Fibroblast of pulmonary artery (primary cell): ENCODE results near the gene THYN1.
A peak's percentile ranks its signal among the peaks of the same experiment; 100 is the strongest.

Experiments
- DNase-seq: peaks from one replicate; pipeline ENCODE4 v3.0.0-alpha.2; 2010; ENCODE audit warnings: low read depth
- H3K4me3 ChIP-seq: replicated peaks from 2 replicates; pipeline ENCODE4 v1.5.1; 2011; ENCODE audit warnings: low read depth, mild to moderate bottlenecking, control low read depth, low read length, moderate library complexity
- CTCF ChIP-seq: IDR thresholded peaks from 2 replicates; pipeline ENCODE4 v1.5.1; 2011; ENCODE audit warnings: mild to moderate bottlenecking, control low read depth, low read length, inconsistent platforms; ENCODE audit errors: missing control alignments

THYN1 gene

DNA sequence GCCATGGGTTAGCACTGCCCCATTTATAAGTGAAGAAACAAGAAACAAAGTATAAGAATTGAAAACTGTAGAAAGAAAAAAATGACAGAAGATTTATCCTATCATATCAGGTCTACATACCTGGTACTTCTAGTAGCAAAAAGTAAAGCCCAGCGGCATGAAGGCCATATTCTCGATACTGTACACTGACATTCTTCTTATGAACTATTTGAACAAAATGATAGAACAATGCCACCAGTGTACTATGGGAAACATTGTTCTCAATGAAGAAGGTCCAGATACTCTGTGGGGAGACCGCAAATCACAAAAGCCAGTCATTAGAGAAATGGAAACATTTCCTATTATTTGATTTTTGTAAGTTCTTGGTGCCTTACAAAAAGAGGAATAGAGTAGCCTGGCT, 36.3 kb downstream of the THYN1 start:
- DNase-seq, result no peak
- H3K4me3 ChIP-seq, result no peak overlapping the region
- TF ChIP-seq CTCF, result no peak

DNA sequence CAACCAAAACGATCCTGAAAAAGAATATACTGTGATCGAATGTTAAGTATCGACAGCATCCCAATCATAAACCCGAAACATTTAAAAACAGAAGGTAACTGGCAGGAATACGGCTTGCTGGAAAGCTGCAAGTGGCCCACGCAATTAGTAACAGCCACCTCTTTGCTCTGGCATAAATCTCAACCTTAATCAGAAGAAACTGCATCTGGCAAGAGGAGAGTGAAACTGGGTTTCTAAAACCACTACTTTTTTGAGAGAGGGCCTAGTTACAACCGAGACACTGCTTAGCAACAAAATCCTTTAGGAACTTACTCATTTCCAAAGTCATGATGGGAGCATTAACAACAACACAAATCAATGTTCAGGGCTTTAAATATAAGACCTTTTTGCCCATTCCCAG, 37.3 kb downstream of the THYN1 start:
- no peak for DNase-seq
- no peak overlapping the region for H3K4me3 ChIP-seq
- no peak for TF ChIP-seq CTCF

- no peak overlapping the region for H3K4me3 ChIP-seq
- DNase-seq, result peak; percentile 36
- peak; percentile 51 for TF ChIP-seq CTCF
These were observed 45.5 kb downstream of the THYN1 start for GRCh38 chr11:134207538-134208239.

DNA sequence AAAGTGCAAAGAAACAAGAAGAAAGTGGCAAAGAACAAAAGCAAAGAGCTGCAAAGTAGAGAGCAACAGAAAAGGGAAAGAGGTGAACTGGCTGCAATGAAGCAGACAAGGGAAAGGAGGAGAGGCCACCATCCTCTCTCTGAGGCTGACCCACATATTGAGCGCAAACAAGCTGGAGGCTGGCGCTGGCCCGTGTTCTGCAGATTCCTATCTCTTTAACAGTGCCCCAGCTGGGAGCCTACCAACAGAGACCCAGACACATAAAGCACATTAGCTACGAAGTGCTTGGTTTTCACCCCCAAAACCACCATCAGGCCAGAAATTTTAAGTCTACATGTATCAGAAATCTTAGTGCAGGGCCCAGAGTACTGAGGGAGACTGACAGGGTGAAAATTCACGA, 47.0 kb downstream of the THYN1 start:
- H3K4me3 ChIP-seq, result no peak overlapping the region
- no peak for TF ChIP-seq CTCF
- no peak for DNase-seq

GRCh38 chr11:134205729-134206128, 47.4 kb downstream of the THYN1 start:
- TF ChIP-seq CTCF, result no peak
- H3K4me3 ChIP-seq, result no peak overlapping the region
- no peak for DNase-seq

DNA sequence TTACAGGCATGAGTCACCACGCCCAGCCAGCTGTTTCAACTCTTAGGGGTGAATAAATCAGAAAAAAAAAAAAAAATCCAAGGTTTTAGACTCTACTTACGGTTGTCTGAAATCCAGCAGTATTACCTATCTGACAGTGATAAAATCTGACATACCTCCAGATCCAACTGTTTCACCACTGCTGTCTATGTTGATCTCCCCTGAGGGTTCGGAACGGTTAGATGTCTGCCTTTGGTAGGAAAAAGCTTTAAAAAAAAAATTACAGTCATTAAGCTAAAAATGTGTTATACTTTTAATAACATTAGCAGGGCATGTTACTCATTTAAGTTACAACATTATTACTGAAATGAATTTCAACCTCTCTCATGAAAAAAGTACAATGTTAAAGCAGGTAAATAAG, 50.5 kb downstream of the THYN1 start:
- DNase-seq, result no peak
- TF ChIP-seq CTCF, result no peak
- no peak overlapping the region for H3K4me3 ChIP-seq

DNA sequence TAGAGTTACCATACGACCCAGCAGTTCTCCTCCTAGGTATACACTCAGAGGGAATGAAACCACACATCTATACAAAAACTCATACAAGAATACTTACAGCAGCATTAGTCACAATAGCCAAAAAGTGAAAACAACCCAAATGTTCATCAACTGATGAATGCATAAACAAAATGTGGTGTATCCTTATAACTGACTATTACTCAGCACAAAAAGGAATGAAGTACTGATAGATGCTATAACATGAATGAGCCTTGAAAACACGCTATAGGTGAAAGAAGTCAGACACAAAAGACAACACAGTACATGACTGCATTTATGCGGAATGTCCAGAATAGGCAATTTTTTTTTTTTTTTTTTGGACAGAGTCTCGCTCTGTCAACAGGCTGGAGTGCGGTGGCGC, 52.5 kb downstream of the THYN1 start:
- TF ChIP-seq CTCF, result no peak
- H3K4me3 ChIP-seq, result no peak overlapping the region
- DNase-seq, result no peak
